Testis (tissue), 3 donors: ENCODE data around the gene CAPN7. TPM values are rescaled to one million over a fixed set of nuclear protein-coding genes. Genes with fewer than 3 reads are reported as not detected.

Experiments used
- DNase-seq: peaks from one replicate; pipeline ENCODE4 v3.0.0-alpha.2; 2019
- H3K27ac ChIP-seq, 2 donors: fragments of 200-600 bp; sonication (generic); one replicate each; pipeline ENCODE4 v1.5.1; 2019
- H3K27me3 ChIP-seq: fragments of 200-600 bp; sonication (generic); one replicate; pipeline ENCODE4 v1.5.1; 2019
- H3K36me3 ChIP-seq: fragments of 200-600 bp; sonication (generic); one replicate; pipeline ENCODE4 v1.5.1; 2017; ENCODE audit warnings: low read depth; ENCODE audit errors: missing control alignments
- H3K4me1 ChIP-seq: fragments of 200-600 bp; sonication (generic); one replicate; pipeline ENCODE4 v1.5.1; 2019
- H3K4me3 ChIP-seq, 2 donors: fragments of 200-600 bp; sonication (generic); one replicate each; pipeline ENCODE4 v1.5.1; 2017 to 2019
- H3K9me3 ChIP-seq: fragments of 200-600 bp; sonication (generic); one replicate; pipeline ENCODE4 v1.5.1; 2017
- CTCF ChIP-seq, 3 experiments: fragments of 450-650 bp in 2 of 3; fragments of 200-600 bp in 1 of 3; sonication (generic) in 1 of 3; IDR thresholded peaks; one replicate each; pipeline ENCODE4 v1.5.1; 2016 to 2019; ENCODE audit warnings: antibody characterized with exemption in 3 of 3, mild to moderate bottlenecking in 2 of 3, moderate library complexity in 1 of 3
- POLR2A ChIP-seq: fragments of 450-650 bp; IDR thresholded peaks from one replicate; pipeline ENCODE4 v1.6.1; 2017; ENCODE audit warnings: antibody characterized with exemption, mild to moderate bottlenecking, moderate library complexity
- WGBS, 2 donors: methylation state at CpG; one replicate each; pipeline ENCODE4 v1.1.5; 2018; 5-methylcytosine and 5-hydroxymethylcytosine counted together
- intact Hi-C: fragments of 100-400 bp; cut with DNase I; formaldehyde crosslinking; loops from one replicate; pipeline ENCODE4 v1.15.1; 2023; ENCODE audit warnings: low total_unique reads
- polyA plus RNA-seq: library from polyadenylated mRNA; stranded (reverse); fragments of 350-450 nt; fragmentation: Illumina TruSeq; extraction: RNeasy Lipid Tissue Mini Kit (QIAGEN cat#74804); gene quantifications from one replicate; pipeline ENCODE4 v1.2.3, GENCODE V29; 2014; ENCODE audit warnings: low read depth, low replicate concordance; ENCODE audit not compliant: insufficient read depth
- total RNA-seq, 2 donors: library from RNA; depleted of rRNA; stranded (reverse); fragments of >200 nt; gene quantifications; one replicate each; pipeline ENCODE4 v1.2.3, GENCODE V29; 2016

Gene CAPN7
- total and polyA plus RNA-seq, 3 donors from 2014 or later: 31.0 to 94.7 (median 79.3) TPM

- Histone ChIP-seq H3K27ac (peak overlapping the region; percentile 14 to 39), H3K36me3 (no peaks in the 10 kb centered on the region), H3K9me3 (no peaks in the 10 kb centered on the region), H3K27me3 (no peaks in the 10 kb centered on the region), H3K4me3 (no peak overlapping the region), H3K4me1 (peaks cover 50% of the 10 kb centered on the region)
- TF ChIP-seq CTCF (IDR thresholded peaks at IDR 0.05) (no peak), POLR2A (no peak)
- peak; percentile 81 for DNase-seq
- 79 to 82% methylated on average over 5 of the region's 5 CpGs for WGBS, 2 donors
- intact Hi-C loops: no loop called here
Observed at GRCh38 chr3:15284121-15284889, 78.3 kb downstream of the CAPN7 start.

GRCh38 chr3:15286022-15286421 lies 80.0 kb downstream of the CAPN7 start:
- no peaks in the 10 kb centered on the region for H3K36me3 ChIP-seq
- no peaks in the 10 kb centered on the region for H3K27me3 ChIP-seq
- no peak for DNase-seq
- intact Hi-C loops: no loop called here
- peak overlapping the region in 1 of 2 donors; percentile 37 for H3K27ac ChIP-seq
- TF ChIP-seq CTCF (IDR thresholded peaks at IDR 0.05): no peak
- peaks cover 42% of the 10 kb centered on the region for H3K4me1 ChIP-seq
- H3K4me3 ChIP-seq: no peak overlapping the region
- WGBS, 2 donors: 55 to 70% methylated on average over 4 to 8 of the region's 8 CpGs
- no peaks in the 10 kb centered on the region for H3K9me3 ChIP-seq

- DNase-seq: peak; percentile 77
- intact Hi-C loops: no loop called here
- TF ChIP-seq POLR2A (no peak), CTCF (IDR thresholded peaks at IDR 0.05) (no peak)
- peaks cover 54% of the 10 kb centered on the region for H3K4me1 ChIP-seq
- no peaks in the 10 kb centered on the region for H3K36me3 ChIP-seq
- 41 to 51% methylated on average over 13 of the region's 13 CpGs for WGBS, 2 donors
- H3K27me3 ChIP-seq: no peaks in the 10 kb centered on the region
- H3K9me3 ChIP-seq: no peaks in the 10 kb centered on the region
- H3K4me3 ChIP-seq: no peak overlapping the region
- peak overlapping the region; percentile 14 to 37 for H3K27ac ChIP-seq
Observed at GRCh38 chr3:15287565-15288330, 81.7 kb downstream of the CAPN7 start.

- no peaks in the 10 kb centered on the region for H3K27me3 ChIP-seq
- no peak for DNase-seq
- H3K27ac ChIP-seq: peak overlapping the region; percentile 14 to 37
- H3K9me3 ChIP-seq: no peaks in the 10 kb centered on the region
- intact Hi-C loops: no loop called here
- H3K4me1 ChIP-seq: peaks cover 61% of the 10 kb centered on the region
- no peaks in the 10 kb centered on the region for H3K36me3 ChIP-seq
- TF ChIP-seq POLR2A (no peak), CTCF (IDR thresholded peaks at IDR 0.05) (no peak)
- no peak overlapping the region for H3K4me3 ChIP-seq
- WGBS, 2 donors: 84 to 86% methylated on average over 10 of the region's 10 CpGs
Observed at GRCh38 chr3:15288331-15289035, 82.4 kb downstream of the CAPN7 start.
